ENCODE measurements around the gene ART1.

Gene ART1

DNA sequence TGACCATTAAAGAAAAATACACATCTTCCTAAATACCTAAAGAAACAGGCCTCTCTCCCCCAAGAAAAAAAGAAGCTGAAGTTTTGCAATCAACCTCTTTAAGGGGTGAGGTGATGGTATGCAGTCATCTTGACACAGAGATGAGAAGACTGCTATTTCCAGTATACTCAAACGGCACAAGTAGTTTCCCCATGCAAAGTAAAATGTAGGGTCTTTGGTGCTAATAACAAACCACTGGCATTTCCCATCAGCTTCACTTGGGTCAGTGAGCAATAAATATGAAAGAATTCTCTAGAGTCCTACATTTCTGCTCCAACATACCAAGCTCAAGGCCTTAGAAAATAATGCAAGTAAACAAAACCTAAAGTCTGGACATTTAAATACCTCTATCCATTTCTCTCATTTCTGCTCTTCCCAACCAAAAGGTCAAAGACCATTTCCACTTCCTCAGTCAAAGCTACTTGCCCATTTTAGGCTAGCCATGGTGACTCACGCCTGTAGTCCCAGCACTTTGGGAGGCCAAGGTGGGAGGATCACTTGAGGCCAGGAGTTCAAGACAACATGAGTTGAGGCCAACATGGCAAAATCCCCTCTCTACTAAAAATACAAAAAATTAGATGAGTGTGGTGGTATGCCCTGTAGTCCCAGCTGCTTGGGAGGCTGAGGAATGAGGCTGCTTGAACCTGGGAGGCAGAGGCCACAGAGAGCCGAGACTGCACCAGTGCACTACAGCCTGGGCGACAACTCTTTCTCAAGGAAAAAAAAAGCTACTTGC is 65.7 kb downstream of the ART1 start:
- Histone ChIP-seq H3K36me3 (ENCODE audit: control insufficient read depth in 2 of 2, insufficient read depth in 2 of 2, low read length in 2 of 2) (peaks cover 52 to 57% of the 10 kb centered on the region in 2 donors), H3K27me3 (ENCODE audit: control insufficient read depth in 2 of 2, insufficient read depth in 2 of 2, low read length in 2 of 2) (no peaks in the 10 kb centered on the region), H3K9ac (ENCODE audit: low read depth in 1 of 2, low read length in 2 of 2) (no peak overlapping the region), H3K4me3 (ENCODE audit: low read length in 2 of 2) (no peak overlapping the region), H3K9me3 (ENCODE audit: control insufficient read depth in 2 of 2, low read length in 2 of 2) (no peaks in the 10 kb centered on the region), H3K4me1 (ENCODE audit: control insufficient read depth in 2 of 2, insufficient read depth in 2 of 2, low read length in 2 of 2) (no peaks in the 10 kb centered on the region), H3K27ac (ENCODE audit: low read depth in 2 of 2, low read length in 2 of 2) (no peak overlapping the region)

DNA sequence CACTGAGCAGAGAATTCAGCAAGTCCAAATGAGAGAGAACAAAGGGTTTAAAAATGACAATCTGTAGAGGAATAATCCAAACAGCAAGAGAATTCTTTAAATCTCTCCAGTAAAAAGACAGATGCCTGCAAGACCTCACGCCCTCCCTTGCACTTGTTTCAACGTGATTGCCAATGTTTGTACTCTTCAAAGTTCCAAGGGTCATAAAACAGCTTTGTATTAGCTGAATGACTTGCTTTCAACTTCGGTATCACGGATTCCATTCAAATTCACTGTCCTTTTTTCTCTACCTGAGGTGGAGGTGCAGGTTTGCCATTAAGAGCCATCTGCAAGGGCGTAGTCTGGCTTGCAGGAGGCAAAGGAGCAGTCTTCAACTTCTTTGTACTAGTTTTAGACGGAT is 67.3 kb downstream of the ART1 start:
- H3K9me3 ChIP-seq (ENCODE audit: control insufficient read depth in 2 of 2, low read length in 2 of 2) = no peaks in the 10 kb centered on the region
- no peak overlapping the region for H3K9ac ChIP-seq (ENCODE audit: low read depth in 1 of 2, low read length in 2 of 2)
- no peak overlapping the region for H3K4me3 ChIP-seq (ENCODE audit: low read length in 2 of 2)
- H3K27me3 ChIP-seq (ENCODE audit: control insufficient read depth in 2 of 2, insufficient read depth in 2 of 2, low read length in 2 of 2) = no peaks in the 10 kb centered on the region
- no peak overlapping the region for H3K27ac ChIP-seq (ENCODE audit: low read depth in 2 of 2, low read length in 2 of 2)
- H3K36me3 ChIP-seq (ENCODE audit: control insufficient read depth in 2 of 2, insufficient read depth in 2 of 2, low read length in 2 of 2) = peaks cover 53 to 56% of the 10 kb centered on the region in 2 donors
- H3K4me1 ChIP-seq (ENCODE audit: control insufficient read depth in 2 of 2, insufficient read depth in 2 of 2, low read length in 2 of 2) = no peaks in the 10 kb centered on the region

Data from mucosa of rectum (tissue), 2 donors.